Activated CD4-positive, alpha-beta T cell treated with anti-CD3 and anti-CD28 coated beads, Interleukin-2, amount 10 ng/mL, durations not matched to agents 7 days and 5 days (primary cell): Measurements from ENCODE around the gene NIFK. TPM values are rescaled to one million over a fixed set of nuclear protein-coding genes. Genes with fewer than 3 reads are reported as not detected.

Source experiments
- CTCF ChIA-PET: fragments of 350-600 bp; sonication (Branson Sonifier 250); formaldehyde crosslinking; loops from one replicate; lab custom pipeline; 2021; ENCODE audit warnings: antibody characterized with exemption; lab: Charles Lee
- POLR2A ChIA-PET: fragments of 350-600 bp; sonication (Branson Sonifier 250); formaldehyde crosslinking; loops from one replicate; lab custom pipeline; 2021; ENCODE audit warnings: antibody characterized with exemption; lab: Charles Lee
- DNase-seq: peaks from one replicate; pipeline ENCODE4 v3.0.0-alpha.2; 2020
- H3K27ac Mint-ChIP-seq: one replicate; pipeline ENCODE4 v1.8.0; 2021; ENCODE audit warnings: mild to moderate bottlenecking, moderate library complexity, mixed read lengths
- H3K27me3 Mint-ChIP-seq: one replicate; pipeline ENCODE4 v1.8.0; 2021; ENCODE audit warnings: mixed read lengths
- H3K36me3 Mint-ChIP-seq: one replicate; pipeline ENCODE4 v1.8.0; 2021; ENCODE audit warnings: low read depth, mixed read lengths
- H3K4me1 Mint-ChIP-seq: one replicate; pipeline ENCODE4 v1.8.0; 2021; ENCODE audit warnings: mixed read lengths
- H3K4me3 Mint-ChIP-seq: one replicate; pipeline ENCODE4 v1.8.0; 2021; ENCODE audit warnings: mild to moderate bottlenecking, moderate library complexity, mixed read lengths
- H3K9me3 Mint-ChIP-seq: one replicate; pipeline ENCODE4 v1.8.0; 2021; ENCODE audit warnings: mixed read lengths
- total RNA-seq, 2 experiments: library from RNA; stranded (reverse); gene quantifications; one replicate each; pipeline ENCODE4 v1.2.3, GENCODE V29; 2021

Gene NIFK
- total RNA-seq, 2 experiments from 2014 or later = 68.2 to 90.2 TPM

- H3K27me3 Mint-ChIP-seq = peaks cover 4% of the 10 kb centered on the region
- peaks cover 2% of the 10 kb centered on the region for H3K36me3 Mint-ChIP-seq
- no peak for DNase-seq
- H3K9me3 Mint-ChIP-seq = peaks cover 24% of the 10 kb centered on the region
- POLR2A ChIA-PET = no interaction called here
- H3K4me1 Mint-ChIP-seq = peaks cover 6% of the 10 kb centered on the region
- H3K4me3 Mint-ChIP-seq = no peak overlapping the region
- CTCF ChIA-PET = interaction anchor here (2.4 kb wide), 1 partner anchor 14 kb away, joined by 9 read pairs; no protein-coding TSS in a partner anchor
- H3K27ac Mint-ChIP-seq = no peak overlapping the region
Observed at GRCh38 chr2:121686218-121686617, 50.5 kb downstream of the NIFK start.

GRCh38 chr2:121682396-121683298, 54.0 kb downstream of the NIFK start:
- DNase-seq = no peak
- ChIA-PET POLR2A (no interaction called here), CTCF (interaction anchor here (1.1 kb wide), 1 partner anchor 17 kb away, joined by 3 read pairs; no protein-coding TSS in a partner anchor)
- H3K9me3 Mint-ChIP-seq = peaks cover 36% of the 10 kb centered on the region
- peaks cover 5% of the 10 kb centered on the region for H3K36me3 Mint-ChIP-seq
- no peak overlapping the region for H3K27ac Mint-ChIP-seq
- peaks cover 7% of the 10 kb centered on the region for H3K27me3 Mint-ChIP-seq
- peaks cover 11% of the 10 kb centered on the region for H3K4me1 Mint-ChIP-seq
- no peak overlapping the region for H3K4me3 Mint-ChIP-seq

- H3K27me3 Mint-ChIP-seq = peaks cover 17% of the 10 kb centered on the region
- CTCF ChIA-PET = no interaction called here
- H3K36me3 Mint-ChIP-seq = peaks cover 5% of the 10 kb centered on the region
- POLR2A ChIA-PET = no interaction called here
- peaks cover 8% of the 10 kb centered on the region for H3K4me1 Mint-ChIP-seq
- DNase-seq = no peak
- H3K27ac Mint-ChIP-seq = no peak overlapping the region
- no peak overlapping the region for H3K4me3 Mint-ChIP-seq
- H3K9me3 Mint-ChIP-seq = peaks cover 45% of the 10 kb centered on the region
Observed at GRCh38 chr2:121677855-121678254, 58.8 kb downstream of the NIFK start.

Other genes with a start within 250 kb of the NIFK start
- gene RNU4ATAC, start 206.0 kb downstream of the NIFK start, total RNA-seq = not detected
- gene CLASP1, start 87.4 kb downstream of the NIFK start, total RNA-seq = 10 to 100 TPM; 52.7 to 54.9 TPM
- gene TSN, start 18.8 kb upstream of the NIFK start, total RNA-seq = 10 to 100 TPM; 59.2 to 63.5 TPM